IMR-90 (cell line): ENCODE results near the gene THBS4. TPM values are rescaled to one million over a fixed set of nuclear protein-coding genes. Genes with fewer than 3 reads are reported as not detected.

Source experiments
- ATAC-seq: fragments of 200-7000 bp; cut with Tn5 transposase; 2 replicates; pipeline ENCODE4 v1.9.1; 2020; ENCODE audit warnings: low read depth, mild to moderate bottlenecking, moderate library complexity
- BruUV-seq: library from RNA; stranded (reverse); fragments of 400-500 nt; replicated peaks from 2 replicates; lab custom pipeline; 2021; lab: Mats Ljungman, UMichigan
- CTCF ChIA-PET: fragments of 300-600 bp; formaldehyde crosslinking; extraction: SDS; loops from one replicate; lab custom pipeline; 2021; ENCODE audit warnings: antibody characterized with exemption; lab: Yijun Ruan, JAX
- POLR2A ChIA-PET: fragments of 300-600 bp; sonication (Branson Sonifier 250); formaldehyde crosslinking; loops from one replicate; lab custom pipeline; 2022; ENCODE audit warnings: antibody characterized with exemption; ENCODE audit not compliant: unreplicated experiment; lab: Charles Lee
- DNase-seq: peaks from one replicate; pipeline ENCODE4 v3.0.0; 2013
- H2AFZ ChIP-seq: replicated peaks from 2 replicates; pipeline ENCODE3; 2013; ENCODE audit warnings: low read length, mild to moderate bottlenecking; ENCODE audit not compliant: poor library complexity
- H2AK5ac ChIP-seq: 2 replicates; pipeline ENCODE4 v1.6.1; 2013; ENCODE audit warnings: low read depth, low read length, inconsistent platforms
- H2AK9ac ChIP-seq: replicated peaks from 2 replicates; pipeline ENCODE3; 2013; ENCODE audit warnings: mild to moderate bottlenecking, low read depth, low read length, moderate library complexity; ENCODE audit not compliant: poor library complexity
- H2BK120ac ChIP-seq: 2 replicates; pipeline ENCODE4 v1.6.1; 2013; ENCODE audit warnings: low read depth, low read length, inconsistent platforms
- H2BK15ac ChIP-seq: 3 replicates; pipeline ENCODE4 v1.6.1; 2013; ENCODE audit warnings: low read depth, low read length, inconsistent platforms
- H2BK20ac ChIP-seq: 2 replicates; pipeline ENCODE4 v1.6.1; 2013; ENCODE audit warnings: low read depth, mild to moderate bottlenecking, inconsistent platforms, low read length, moderate library complexity
- H2BK5ac ChIP-seq: 2 replicates; pipeline ENCODE4 v1.6.1; 2013; ENCODE audit warnings: mild to moderate bottlenecking, low read depth, low read length, inconsistent platforms; ENCODE audit not compliant: poor library complexity, severe bottlenecking
- H3K14ac ChIP-seq: replicated peaks from 2 replicates; pipeline ENCODE4 v1.6.1; 2013; ENCODE audit warnings: low read depth, low read length, inconsistent platforms
- H3K18ac ChIP-seq: 2 replicates; pipeline ENCODE4 v1.6.1; 2013; ENCODE audit warnings: low read depth, low read length, control low read depth
- H3K23ac ChIP-seq: 2 replicates; pipeline ENCODE4 v1.6.1; 2013; ENCODE audit warnings: low read depth, low read length, inconsistent platforms
- H3K27ac ChIP-seq: 2 replicates; pipeline ENCODE4 v1.5.1; 2013; ENCODE audit warnings: mild to moderate bottlenecking, control low read depth, low read length; ENCODE audit not compliant: insufficient read depth
- H3K27me3 ChIP-seq: 2 replicates; pipeline ENCODE4 v1.6.1; 2013; ENCODE audit warnings: low read length; ENCODE audit not compliant: control insufficient read depth, insufficient read depth
- H3K36me3 ChIP-seq: 2 replicates; pipeline ENCODE4 v1.6.1; 2013; ENCODE audit warnings: low read length, mixed read lengths; ENCODE audit not compliant: control insufficient read depth, insufficient read depth
- H3K4ac ChIP-seq: 2 replicates; pipeline ENCODE4 v1.6.1; 2013; ENCODE audit warnings: low read depth, low read length, inconsistent platforms
- H3K4me1 ChIP-seq: 2 replicates; pipeline ENCODE4 v1.6.1; 2013; ENCODE audit warnings: low read length, mixed read lengths; ENCODE audit not compliant: control insufficient read depth, insufficient read depth
- H3K4me2 ChIP-seq: 2 replicates; pipeline ENCODE4 v1.6.1; 2013; ENCODE audit warnings: low read depth, mild to moderate bottlenecking, control low read depth, low read length, moderate library complexity
- H3K4me3 ChIP-seq: 2 replicates; pipeline ENCODE4 v1.5.1; 2013; ENCODE audit warnings: low read depth, mild to moderate bottlenecking, control low read depth, low read length, moderate library complexity; ENCODE audit not compliant: insufficient read depth
- H3K56ac ChIP-seq: 2 replicates; pipeline ENCODE4 v1.6.1; 2013; ENCODE audit warnings: low read length, inconsistent platforms; ENCODE audit not compliant: insufficient read depth; ENCODE audit errors: extremely low read depth
- H3K79me1 ChIP-seq, 2 experiments: 2 replicates each; pipeline ENCODE4 v1.6.1; 2013; ENCODE audit warnings: low read length in 2 of 2, inconsistent platforms in 1 of 2, low read depth in 1 of 2
- H3K9ac ChIP-seq: 2 replicates; pipeline ENCODE4 v1.6.1; 2013; ENCODE audit warnings: low read depth, low read length, control low read depth
- H3K9me1 ChIP-seq: 2 replicates; pipeline ENCODE4 v1.6.1; 2013; ENCODE audit warnings: low read length, inconsistent platforms; ENCODE audit not compliant: insufficient read depth
- H3K9me3 ChIP-seq: 2 replicates; pipeline ENCODE4 v1.6.1; 2013; ENCODE audit warnings: low read length; ENCODE audit not compliant: control insufficient read depth, insufficient read depth
- H4K20me1 ChIP-seq: 2 replicates; pipeline ENCODE4 v1.6.1; 2013; ENCODE audit warnings: low read length, inconsistent platforms; ENCODE audit not compliant: insufficient read depth
- H4K5ac ChIP-seq: 2 replicates; pipeline ENCODE4 v1.6.1; 2013; ENCODE audit warnings: mild to moderate bottlenecking, low read depth, low read length, control low read depth
- H4K8ac ChIP-seq, 2 experiments: 2 replicates each; pipeline ENCODE4 v1.6.1; 2013; ENCODE audit warnings: low read depth in 2 of 2, low read length in 2 of 2, control low read depth in 1 of 2, inconsistent platforms in 1 of 2
- H4K91ac ChIP-seq: 2 replicates; pipeline ENCODE4 v1.6.1; 2013; ENCODE audit warnings: low read depth, low read length, inconsistent platforms; ENCODE audit not compliant: insufficient read depth
- FOS ChIP-seq: fragments of 150-350 bp; IDR thresholded peaks from 2 replicates; pipeline ENCODE4 v1.6.1; 2016; ENCODE audit warnings: low read depth, low read length
- RAD21 ChIP-seq: IDR thresholded peaks from 2 replicates; pipeline ENCODE4 v1.6.1; 2012; ENCODE audit warnings: low read length, improper control_type of control experiment
- RCOR1 ChIP-seq: IDR thresholded peaks from 2 replicates; pipeline ENCODE4 v1.6.1; 2012; ENCODE audit warnings: mild to moderate bottlenecking, low read length, improper control_type of control experiment; ENCODE audit not compliant: insufficient replicate concordance
- WGBS, 2 experiments: methylation state at CpG; one replicate each; pipeline versions ENCODE4 v1.1.5 to v1.1.7; 2013; ENCODE audit warnings: missing lambda C conversion rate in 2 of 2; ENCODE audit not compliant: insufficient read length in 1 of 2; ENCODE audit errors: extremely low coverage in 2 of 2; 5-methylcytosine and 5-hydroxymethylcytosine counted together
- dilution Hi-C: fragments of 300-500 bp; cut with HindIII; formaldehyde crosslinking; loops from one replicate; pipeline ENCODE4 v1.14.3; 2018; ENCODE audit warnings: low sequenced_read_pairs; ENCODE audit not compliant: unreplicated experiment
- in situ Hi-C: fragments of 300-500 bp; cut with MboI; formaldehyde crosslinking; loops from 3 replicates; pipeline ENCODE4 v1.14.3; 2019; ENCODE audit warnings: low sequenced_read_pairs, inconsistent platforms, mixed read lengths
- intact Hi-C: fragments of 100-400 bp; cut with micrococcal nuclease; formaldehyde crosslinking; loops from 2 replicates; pipeline ENCODE4 v1.10.0; 2022
- polyA plus RNA-seq, 3 experiments: library from polyadenylated mRNA; depleted of rRNA; stranded (reverse); fragments of >200 nt; gene quantifications; 2 replicates each; pipeline ENCODE4 v1.2.3, GENCODE V29; 2012; ENCODE audit warnings: low replicate concordance in 1 of 3
- total RNA-seq: library from RNA; depleted of rRNA; stranded (reverse); fragments of >200 nt; gene quantifications from 2 replicates; pipeline ENCODE4 v1.2.3, GENCODE V29; 2012

Gene THBS4
- total and polyA plus RNA-seq, 2 of the 4 experiments (the other 2 are of a cell fraction): 0.90 to 0.92 TPM

- H2BK120ac ChIP-seq: no peak overlapping the region
- WGBS, 2 experiments: 78% methylated on average over 5 of the region's 8 CpGs; no CpG with 5 or more reads in 1 of the 2 experiments
- POLR2A ChIA-PET: no interaction called here
- H4K91ac ChIP-seq: no peak overlapping the region
- H4K20me1 ChIP-seq: no peaks in the 10 kb centered on the region
- DNase-seq: no peak
- no peak overlapping the region for H3K14ac ChIP-seq
- no peak overlapping the region for H3K4ac ChIP-seq
- no peak overlapping the region for H3K27ac ChIP-seq
- H2BK15ac ChIP-seq: no peak overlapping the region
- no peak for ATAC-seq
- no peak overlapping the region for H4K8ac ChIP-seq
- no peaks in the 10 kb centered on the region for H3K9me1 ChIP-seq
- no peak overlapping the region for H2BK20ac ChIP-seq
- H3K9me3 ChIP-seq: no peaks in the 10 kb centered on the region
- intact Hi-C loops: no loop called here
- H3K4me3 ChIP-seq: no peak overlapping the region
- peaks cover 2% of the 10 kb centered on the region; the same call in 1 of the 2 replicates for H3K4me1 ChIP-seq
- no peak overlapping the region for H3K9ac ChIP-seq
- no peak overlapping the region for H3K23ac ChIP-seq
- CTCF ChIA-PET: interaction anchor here (1.0 kb wide), 1 partner anchor 16 kb away, joined by 3 read pairs; no protein-coding TSS in a partner anchor
- H3K36me3 ChIP-seq: no peaks in the 10 kb centered on the region
- TF ChIP-seq RCOR1: no peak
- no peak for TF ChIP-seq RAD21
- no peak for TF ChIP-seq FOS
- no peak overlapping the region for H3K4me2 ChIP-seq
- in situ Hi-C loops: no loop called here
- no peak overlapping the region for H2AK5ac ChIP-seq
- dilution Hi-C loops: no loop called here
- peak overlapping the region; percentile 34 for H2AK9ac ChIP-seq
- no peak overlapping the region for H2BK5ac ChIP-seq
- H3K18ac ChIP-seq: no peak overlapping the region
- no peak overlapping the region for H3K56ac ChIP-seq
- peaks cover 4% of the 10 kb centered on the region; the same call in 1 of the 2 replicates for H3K27me3 ChIP-seq
- no peaks in the 10 kb centered on the region for H3K79me1 ChIP-seq
- H4K5ac ChIP-seq: no peak overlapping the region
- no TSS peak for BruUV-seq
- no peak overlapping the region for H2AFZ ChIP-seq
Measured at GRCh38 chr5:80067531-80068245, 32.5 kb downstream of the THBS4 start.
